22Rv1 (cell line): ENCODE data around the gene IZUMO1.
"Not testable (repeated sequence)": the region's sequence is repeated elsewhere in the genome, so short reads cannot be mapped to it uniquely, and the experiment has no call there.

ENCODE experiments used
- H3K27ac ChIP-seq: fragments of 450-650 bp; 2 replicates; pipeline ENCODE4 v1.5.1; 2017
- CTCF ChIP-seq: fragments of 450-650 bp; IDR thresholded peaks from 2 replicates; pipeline ENCODE4 v1.5.1; 2017; ENCODE audit warnings: mild to moderate bottlenecking
- ZFX ChIP-seq: fragments of 450-650 bp; IDR thresholded peaks from 2 replicates; pipeline ENCODE4 v1.6.1; 2017; ENCODE audit warnings: antibody characterized with exemption, borderline replicate concordance

IZUMO1 gene

GRCh38 chr19:48719263-48720171 is 27.2 kb downstream of the IZUMO1 start, which contains the start of gene MAMSTR:
Gene MAMSTR (minus strand): TSS chr19:48719725. CDS start chr19:48719031, 694 bp downstream.
- TF ChIP-seq CTCF (no peak), ZFX (no peak)
- H3K27ac ChIP-seq = peak within 1 kb of the TSS; percentile 75

GRCh38 chr19:48718711-48719231 is 27.9 kb downstream of the IZUMO1 start:
- H3K27ac ChIP-seq = no peak overlapping the region
- TF ChIP-seq CTCF (no peak), ZFX (no peak)

GRCh38 chr19:48718106-48718505 is 28.6 kb downstream of the IZUMO1 start:
- H3K27ac ChIP-seq = not testable (repeated sequence)

- TF ChIP-seq ZFX (no peak), CTCF (no peak)
- peak overlapping the region; percentile 82 for H3K27ac ChIP-seq
Measured at GRCh38 chr19:48716562-48717291, 30.0 kb downstream of the IZUMO1 start.

GRCh38 chr19:48715681-48716171 is 31.0 kb downstream of the IZUMO1 start:
- peak overlapping the region; percentile 82 for H3K27ac ChIP-seq
- TF ChIP-seq CTCF (no peak), ZFX (no peak)

- TF ChIP-seq CTCF (no peak), ZFX (no peak)
- peak overlapping the region; percentile 82 for H3K27ac ChIP-seq
Measured at GRCh38 chr19:48714759-48715675, 31.7 kb downstream of the IZUMO1 start.
